ENCODE data around the gene FBN1.

FBN1 gene

DNA sequence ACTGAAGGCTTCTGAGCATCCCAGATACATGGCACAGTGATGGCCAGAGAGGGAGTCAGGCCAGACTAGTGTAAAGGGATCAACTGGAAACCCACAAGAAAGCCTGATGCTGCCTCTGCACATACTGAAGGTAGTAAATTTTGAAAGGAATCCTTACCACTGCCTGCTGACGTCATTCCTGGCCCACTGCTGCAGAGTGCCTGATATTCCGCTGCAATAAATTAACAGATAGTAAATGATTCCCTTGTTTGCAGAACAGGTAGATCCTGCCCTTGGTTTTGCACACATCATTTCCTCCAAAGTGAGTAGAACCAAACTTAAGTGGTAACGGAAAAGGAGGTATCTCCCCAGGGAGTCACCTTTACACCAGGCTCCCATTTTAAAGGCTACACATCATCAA, 146.7 kb downstream of the FBN1 start:
- Histone ChIP-seq H3K4me1 (ENCODE audit: low read length) (peaks cover 6% of the 10 kb centered on the region; the same call in 1 of the 2 replicates), H3F3A (ENCODE audit: insufficient read depth, low read length) (no peaks in the 10 kb centered on the region), H3K9ac (ENCODE audit: low read length) (no peak overlapping the region), H3K36me3 (replicated peaks; ENCODE audit: insufficient read depth, low read length) (no peaks in the 10 kb centered on the region), H3K79me2 (ENCODE audit: low read length) (no peaks in the 10 kb centered on the region), H3K9me2 (replicated peaks; ENCODE audit: insufficient read depth, low read length) (no peaks in the 10 kb centered on the region), H3K9me3 (replicated peaks; ENCODE audit: insufficient read depth, low read length) (no peaks in the 10 kb centered on the region), H3K27me3 (replicated peaks; ENCODE audit: insufficient read depth, low read length) (no peaks in the 10 kb centered on the region), H3K4me3 (ENCODE audit: low read length) (no peak overlapping the region), H4K20me1 (ENCODE audit: insufficient read depth, low read length) (no peaks in the 10 kb centered on the region), H3K27ac (ENCODE audit: low read length) (no peak overlapping the region), H3K4me2 (ENCODE audit: low read depth, low read length) (no peak overlapping the region), H2AFZ (ENCODE audit: low read length) (no peak overlapping the region)
- no peak for TF ChIP-seq EZH2phosphoT487 (IDR thresholded peaks at IDR 0.05; ENCODE audit: low read length)
- no peak for TF ChIP-seq EZH2 (optimal IDR thresholded peaks at IDR 0.05; ENCODE audit: low read depth, low read length)
- TF ChIP-seq, protein P1, sequence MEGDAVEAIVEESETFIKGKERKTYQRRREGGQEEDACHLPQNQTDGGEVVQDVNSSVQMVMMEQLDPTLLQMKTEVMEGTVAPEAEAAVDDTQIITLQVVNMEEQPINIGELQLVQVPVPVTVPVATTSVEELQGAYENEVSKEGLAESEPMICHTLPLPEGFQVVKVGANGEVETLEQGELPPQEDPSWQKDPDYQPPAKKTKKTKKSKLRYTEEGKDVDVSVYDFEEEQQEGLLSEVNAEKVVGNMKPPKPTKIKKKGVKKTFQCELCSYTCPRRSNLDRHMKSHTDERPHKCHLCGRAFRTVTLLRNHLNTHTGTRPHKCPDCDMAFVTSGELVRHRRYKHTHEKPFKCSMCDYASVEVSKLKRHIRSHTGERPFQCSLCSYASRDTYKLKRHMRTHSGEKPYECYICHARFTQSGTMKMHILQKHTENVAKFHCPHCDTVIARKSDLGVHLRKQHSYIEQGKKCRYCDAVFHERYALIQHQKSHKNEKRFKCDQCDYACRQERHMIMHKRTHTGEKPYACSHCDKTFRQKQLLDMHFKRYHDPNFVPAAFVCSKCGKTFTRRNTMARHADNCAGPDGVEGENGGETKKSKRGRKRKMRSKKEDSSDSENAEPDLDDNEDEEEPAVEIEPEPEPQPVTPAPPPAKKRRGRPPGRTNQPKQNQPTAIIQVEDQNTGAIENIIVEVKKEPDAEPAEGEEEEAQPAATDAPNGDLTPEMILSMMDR (IDR thresholded peaks at IDR 0.05; ENCODE audit: low read length): no peak
- DNase-seq: no peak

DNA sequence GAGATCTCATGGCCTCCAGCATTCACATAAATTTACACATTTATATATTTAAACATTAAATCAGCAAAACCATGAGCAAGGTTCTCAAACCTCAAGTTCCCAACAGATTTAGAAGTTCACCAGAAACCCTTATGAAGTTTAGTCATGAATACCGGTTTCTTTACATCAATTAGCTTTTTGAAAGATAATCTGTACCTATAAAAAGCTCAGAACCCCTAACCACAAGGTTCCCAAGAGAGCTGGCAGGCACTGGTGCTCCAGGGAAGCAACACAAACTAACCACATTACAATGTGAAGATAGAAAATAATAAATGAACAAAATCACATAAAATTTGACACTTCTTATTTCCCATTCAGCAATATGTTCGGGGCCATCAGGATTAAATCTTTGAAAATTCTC, 150.9 kb downstream of the FBN1 start:
- Histone ChIP-seq H3K79me2 (ENCODE audit: low read length) (no peaks in the 10 kb centered on the region), H2AFZ (ENCODE audit: low read length) (no peak overlapping the region), H3K36me3 (replicated peaks; ENCODE audit: insufficient read depth, low read length) (no peaks in the 10 kb centered on the region), H3K27ac (ENCODE audit: low read length) (no peak overlapping the region), H3K4me3 (ENCODE audit: low read length) (no peak overlapping the region), H3K4me2 (ENCODE audit: low read depth, low read length) (no peak overlapping the region), H3K27me3 (replicated peaks; ENCODE audit: insufficient read depth, low read length) (no peaks in the 10 kb centered on the region), H3F3A (ENCODE audit: insufficient read depth, low read length) (no peaks in the 10 kb centered on the region), H4K20me1 (ENCODE audit: insufficient read depth, low read length) (no peaks in the 10 kb centered on the region), H3K9me2 (replicated peaks; ENCODE audit: insufficient read depth, low read length) (no peaks in the 10 kb centered on the region), H3K4me1 (ENCODE audit: low read length) (peaks cover 11% of the 10 kb centered on the region; the same call in 1 of the 2 replicates), H3K9me3 (replicated peaks; ENCODE audit: insufficient read depth, low read length) (no peaks in the 10 kb centered on the region), H3K9ac (ENCODE audit: low read length) (no peak overlapping the region)
- no peak for DNase-seq
- TF ChIP-seq EZH2phosphoT487 (IDR thresholded peaks at IDR 0.05; ENCODE audit: low read length): no peak

DNA sequence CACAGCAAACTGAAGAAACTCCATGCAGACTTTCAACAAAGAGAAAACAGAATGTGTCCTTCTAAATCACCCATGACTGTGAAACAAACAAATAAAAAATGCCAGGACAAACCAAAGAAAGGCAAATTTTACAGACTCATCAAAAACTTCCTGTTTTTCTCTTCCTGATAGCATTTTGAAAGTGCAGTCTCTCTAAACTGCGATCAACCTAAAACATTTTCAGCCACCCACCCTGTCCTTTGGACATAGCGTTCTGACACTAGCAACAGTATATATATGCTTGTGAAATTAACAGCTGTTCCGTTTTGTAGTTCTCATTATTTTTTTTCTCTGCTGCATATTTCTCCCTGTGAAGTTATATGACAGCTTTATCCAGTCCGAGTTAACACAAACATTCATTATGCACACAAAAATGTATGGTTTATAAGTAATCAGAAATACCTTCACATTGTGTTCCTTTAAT, 151.7 kb downstream of the FBN1 start:
- peak overlapping the region; percentile 53 for H2AFZ ChIP-seq (ENCODE audit: low read length)
- H3K9me2 ChIP-seq (replicated peaks; ENCODE audit: insufficient read depth, low read length): no peaks in the 10 kb centered on the region
- H3K79me2 ChIP-seq (ENCODE audit: low read length): no peaks in the 10 kb centered on the region
- peak overlapping the region; percentile 56 for H3K4me2 ChIP-seq (ENCODE audit: low read depth, low read length)
- no peaks in the 10 kb centered on the region for H3F3A ChIP-seq (ENCODE audit: insufficient read depth, low read length)
- peaks cover 11% of the 10 kb centered on the region; the same call in 1 of the 2 replicates for H3K4me1 ChIP-seq (ENCODE audit: low read length)
- TF ChIP-seq EZH2 (optimal IDR thresholded peaks at IDR 0.05; ENCODE audit: low read depth, low read length): no peak
- TF ChIP-seq, protein P1 (IDR thresholded peaks at IDR 0.05; ENCODE audit: low read length): no peak
- no peak for TF ChIP-seq EZH2phosphoT487 (IDR thresholded peaks at IDR 0.05; ENCODE audit: low read length)
- H3K36me3 ChIP-seq (replicated peaks; ENCODE audit: insufficient read depth, low read length): no peaks in the 10 kb centered on the region
- no peaks in the 10 kb centered on the region for H3K9me3 ChIP-seq (replicated peaks; ENCODE audit: insufficient read depth, low read length)
- no peak for DNase-seq
- H3K9ac ChIP-seq (ENCODE audit: low read length): no peak overlapping the region; the same call in 1 of the 2 replicates
- H3K27me3 ChIP-seq (replicated peaks; ENCODE audit: insufficient read depth, low read length): no peaks in the 10 kb centered on the region
- H3K27ac ChIP-seq (ENCODE audit: low read length): peak overlapping the region; percentile 3; the same call in 1 of the 2 replicates
- H3K4me3 ChIP-seq (ENCODE audit: low read length): peak overlapping the region; percentile 13
- H4K20me1 ChIP-seq (ENCODE audit: insufficient read depth, low read length): no peaks in the 10 kb centered on the region

DNA sequence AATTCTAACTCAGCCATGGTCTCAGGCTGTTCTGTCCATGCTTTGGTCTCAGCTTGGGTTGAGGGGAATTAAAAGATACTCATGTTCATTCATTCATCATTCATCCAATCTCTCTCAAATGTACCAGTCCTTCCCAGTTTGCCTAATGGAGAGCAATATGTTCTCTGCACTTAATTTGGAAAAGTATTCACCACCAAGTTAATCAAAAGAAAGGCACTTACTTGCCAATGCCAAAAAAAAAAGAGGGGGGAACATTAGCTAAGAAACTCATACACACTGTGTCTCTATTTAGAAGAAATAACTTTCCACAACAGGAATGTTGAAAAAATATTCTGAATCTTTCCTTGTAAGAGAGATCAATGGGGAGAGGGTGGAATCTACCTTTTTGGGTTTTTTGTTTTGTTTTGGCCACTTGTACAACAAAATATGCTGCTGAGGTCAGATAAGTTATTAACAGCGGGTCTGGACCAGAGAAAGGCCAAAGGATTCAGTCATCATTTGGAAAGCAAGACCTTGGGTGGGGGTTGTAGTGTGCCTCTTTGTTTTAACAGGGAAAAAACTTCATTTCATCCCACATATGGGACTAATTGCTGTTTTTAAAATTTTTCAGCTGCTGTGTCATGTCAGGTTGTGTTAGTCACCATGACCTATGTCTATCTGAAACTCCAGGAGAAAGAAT, 152.3 kb downstream of the FBN1 start:
- H3F3A ChIP-seq (ENCODE audit: insufficient read depth, low read length): no peaks in the 10 kb centered on the region
- no peak overlapping the region; the same call in 1 of the 2 replicates for H3K9ac ChIP-seq (ENCODE audit: low read length)
- TF ChIP-seq EZH2 (optimal IDR thresholded peaks at IDR 0.05; ENCODE audit: low read depth, low read length) (no peak), EZH2phosphoT487 (IDR thresholded peaks at IDR 0.05; ENCODE audit: low read length) (no peak)
- TF ChIP-seq, protein P1 (IDR thresholded peaks at IDR 0.05; ENCODE audit: low read length): no peak
- H3K4me2 ChIP-seq (ENCODE audit: low read depth, low read length): peak overlapping the region; percentile 56
- H3K9me3 ChIP-seq (replicated peaks; ENCODE audit: insufficient read depth, low read length): no peaks in the 10 kb centered on the region
- DNase-seq: no peak
- H4K20me1 ChIP-seq (ENCODE audit: insufficient read depth, low read length): no peaks in the 10 kb centered on the region
- H3K36me3 ChIP-seq (replicated peaks; ENCODE audit: insufficient read depth, low read length): no peaks in the 10 kb centered on the region
- H2AFZ ChIP-seq (ENCODE audit: low read length): peak overlapping the region; percentile 53
- H3K4me1 ChIP-seq (ENCODE audit: low read length): peaks cover 11% of the 10 kb centered on the region; the same call in 1 of the 2 replicates
- no peaks in the 10 kb centered on the region for H3K27me3 ChIP-seq (replicated peaks; ENCODE audit: insufficient read depth, low read length)
- H3K4me3 ChIP-seq (ENCODE audit: low read length): peak overlapping the region; percentile 13; the same call in 1 of the 2 replicates
- H3K79me2 ChIP-seq (ENCODE audit: low read length): no peaks in the 10 kb centered on the region
- H3K9me2 ChIP-seq (replicated peaks; ENCODE audit: insufficient read depth, low read length): no peaks in the 10 kb centered on the region
- peak overlapping the region; percentile 3; the same call in 1 of the 2 replicates for H3K27ac ChIP-seq (ENCODE audit: low read length)

All from MM.1S (cell line).